HG03460 (cell line): ENCODE results near the gene DKC1.
"Not testable (repeated sequence)": the region's sequence is repeated elsewhere in the genome, so short reads cannot be mapped to it uniquely, and the experiment has no call there.

ENCODE experiments used
- ATAC-seq: cut with Tn5 transposase; IDR thresholded peaks from one replicate; pipeline ENCODE4 v1.9.1; 2021; ENCODE audit not compliant: unreplicated experiment

Gene DKC1

GRCh38 chrX:154785716-154786115 lies 23.1 kb downstream of the DKC1 start:
- ATAC-seq = no peak

- no peak for ATAC-seq
These were observed 28.8 kb downstream of the DKC1 start for GRCh38 chrX:154791467-154791866.

- ATAC-seq = no peak
These were observed 29.3 kb downstream of the DKC1 start for GRCh38 chrX:154791939-154792338.

DNA sequence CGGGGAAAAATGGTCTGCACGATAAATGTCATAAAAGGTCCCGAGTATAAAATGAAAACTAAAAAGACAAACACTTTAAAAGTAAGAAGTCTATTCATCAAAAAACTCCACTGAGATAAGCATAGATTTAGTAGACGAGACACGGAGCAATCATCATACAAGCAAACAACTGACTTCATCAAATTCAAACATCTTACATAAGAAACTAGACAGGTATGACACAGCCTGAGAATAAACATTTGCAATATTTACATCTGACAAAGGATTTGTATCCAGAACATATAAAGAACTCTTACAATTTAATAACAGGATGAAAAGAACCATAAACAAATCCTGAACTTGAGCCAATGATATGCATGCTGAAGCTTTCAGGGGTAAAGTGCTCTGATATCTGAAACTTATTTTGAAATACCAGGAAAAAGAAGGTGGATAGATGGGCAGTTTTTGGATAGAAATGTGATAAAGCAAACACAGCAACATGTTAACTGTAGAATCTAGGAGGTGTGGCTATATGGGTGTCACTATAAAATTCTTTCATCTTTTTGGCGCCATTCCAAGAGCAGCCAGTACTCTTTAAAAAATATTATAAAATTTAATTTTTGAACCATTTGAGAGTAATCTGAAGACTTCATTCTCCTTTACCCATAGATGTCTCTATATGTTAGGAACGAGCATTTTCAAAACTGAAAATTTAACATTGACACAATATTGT lies 30.6 kb downstream of the DKC1 start:
- ATAC-seq = no peak

DNA sequence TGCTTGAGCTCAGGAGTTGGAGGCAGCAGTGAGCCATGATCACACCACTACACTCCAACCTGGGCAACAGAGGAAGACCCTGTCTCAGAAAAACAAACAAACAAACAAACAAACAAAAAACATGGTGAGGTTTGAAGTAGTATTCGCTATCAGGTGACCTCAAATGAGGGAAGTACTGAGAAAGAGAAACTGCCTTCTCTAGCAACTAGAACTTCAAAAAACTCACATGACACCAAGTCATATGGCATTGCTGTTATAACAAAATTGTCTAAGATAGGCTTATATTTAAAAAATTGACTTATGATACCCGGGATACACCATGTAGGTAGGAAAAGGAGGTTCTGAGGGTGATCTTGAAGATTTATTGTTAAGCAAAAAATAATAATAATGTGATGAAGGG lies 32.4 kb downstream of the DKC1 start:
- ATAC-seq = no peak

GRCh38 chrX:154797006-154797405 lies 34.3 kb downstream of the DKC1 start:
- no peak for ATAC-seq

GRCh38 chrX:154799556-154800348 lies 37.1 kb downstream of the DKC1 start:
- ATAC-seq = no peak

DNA sequence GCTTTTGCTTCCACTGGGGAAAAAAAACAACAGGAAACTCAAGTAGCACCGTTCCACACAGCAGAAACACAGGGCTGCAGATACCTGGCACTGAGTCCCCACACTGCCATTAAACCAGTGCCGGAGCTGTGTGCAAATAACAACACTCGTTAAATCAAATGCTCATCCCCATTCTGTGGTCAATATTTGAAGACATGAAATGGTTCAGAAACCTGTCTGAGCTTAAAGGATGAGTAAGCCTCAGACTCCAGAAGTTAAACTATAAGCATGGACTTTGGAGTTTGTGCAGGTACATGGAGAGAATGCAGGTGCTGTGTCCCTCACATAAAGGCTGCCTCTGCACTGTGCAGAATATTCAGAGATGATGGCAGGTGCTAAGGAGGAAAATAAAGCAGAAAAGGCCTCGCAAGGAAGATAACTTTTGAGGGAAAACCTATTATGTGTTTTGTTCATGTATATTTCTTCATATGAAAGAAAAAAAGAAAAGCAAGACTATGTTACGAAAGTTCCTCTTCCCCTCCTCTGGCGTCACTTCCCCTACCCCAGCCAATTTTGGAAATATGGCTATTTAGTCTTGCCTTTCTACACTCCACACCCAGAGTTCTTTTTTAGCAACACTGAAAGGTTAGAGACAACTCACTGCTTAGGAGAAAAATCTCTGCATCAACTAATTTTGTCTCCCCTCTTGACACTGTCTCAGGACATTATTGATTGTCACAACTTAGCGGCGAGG lies 38.0 kb downstream of the DKC1 start:
- no peak for ATAC-seq

DNA sequence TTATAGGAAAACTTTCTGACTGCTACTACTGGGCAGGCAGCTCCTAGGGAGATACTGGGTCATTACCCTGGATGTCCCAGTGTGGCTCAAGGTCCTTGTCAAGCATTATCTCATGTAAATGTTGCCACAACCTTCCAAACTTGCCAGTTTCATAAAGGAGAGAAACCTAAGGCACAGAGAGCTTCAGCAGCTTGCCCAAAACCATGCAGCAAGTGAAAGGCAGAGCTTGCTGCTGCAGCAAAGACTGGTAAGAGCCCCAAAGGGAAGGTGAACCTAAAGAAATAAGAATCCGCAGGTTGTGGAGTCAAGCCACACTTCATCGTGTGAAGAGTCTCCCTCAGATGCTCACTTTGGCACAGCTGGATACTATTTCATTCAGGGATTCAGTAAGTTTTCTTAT lies 40.3 kb downstream of the DKC1 start:
- no peak for ATAC-seq

GRCh38 chrX:154804261-154804956 lies 41.7 kb downstream of the DKC1 start:
- ATAC-seq = peak; percentile 8

- peak; percentile 94 for ATAC-seq
These were observed 42.5 kb downstream of the DKC1 start, which contains the start of gene MPP1 for GRCh38 chrX:154804957-154805695. TSS of gene MPP1 (minus strand) at chrX:154805485. CDS start at chrX:154805373, 112 bp downstream.

- no peak for ATAC-seq
These were observed 43.0 kb downstream of the DKC1 start for GRCh38 chrX:154805696-154806091.

DNA sequence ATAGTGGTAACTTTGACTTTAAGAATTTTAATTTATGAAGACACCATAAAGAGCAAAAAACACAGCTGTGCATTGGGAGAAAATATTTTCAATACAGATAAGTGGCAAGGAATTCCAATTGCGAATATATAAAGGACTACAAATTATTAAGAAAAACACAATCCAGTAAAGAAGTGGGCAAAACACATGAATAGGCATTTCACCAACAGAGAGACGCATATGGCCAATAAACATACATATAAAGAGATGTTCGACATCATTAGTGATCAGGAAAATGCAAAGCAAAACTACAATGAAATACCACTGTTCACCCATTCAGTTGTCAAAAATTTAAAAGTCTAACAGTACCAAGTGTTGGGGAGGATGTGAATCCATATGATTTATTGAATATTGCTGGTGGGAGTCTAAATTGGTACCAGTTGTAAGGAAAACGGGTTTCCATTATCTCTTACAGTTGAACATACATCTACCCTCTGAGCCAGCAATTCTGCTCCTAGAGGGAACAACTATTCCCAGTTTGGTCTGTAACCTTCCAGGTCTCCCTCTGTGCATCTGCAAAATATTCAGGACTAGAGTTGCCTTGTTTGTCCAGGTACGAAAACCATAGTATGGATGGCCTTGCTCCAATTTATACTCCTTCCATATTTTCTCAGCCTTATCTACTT lies 44.3 kb downstream of the DKC1 start:
- ATAC-seq = no peak

DNA sequence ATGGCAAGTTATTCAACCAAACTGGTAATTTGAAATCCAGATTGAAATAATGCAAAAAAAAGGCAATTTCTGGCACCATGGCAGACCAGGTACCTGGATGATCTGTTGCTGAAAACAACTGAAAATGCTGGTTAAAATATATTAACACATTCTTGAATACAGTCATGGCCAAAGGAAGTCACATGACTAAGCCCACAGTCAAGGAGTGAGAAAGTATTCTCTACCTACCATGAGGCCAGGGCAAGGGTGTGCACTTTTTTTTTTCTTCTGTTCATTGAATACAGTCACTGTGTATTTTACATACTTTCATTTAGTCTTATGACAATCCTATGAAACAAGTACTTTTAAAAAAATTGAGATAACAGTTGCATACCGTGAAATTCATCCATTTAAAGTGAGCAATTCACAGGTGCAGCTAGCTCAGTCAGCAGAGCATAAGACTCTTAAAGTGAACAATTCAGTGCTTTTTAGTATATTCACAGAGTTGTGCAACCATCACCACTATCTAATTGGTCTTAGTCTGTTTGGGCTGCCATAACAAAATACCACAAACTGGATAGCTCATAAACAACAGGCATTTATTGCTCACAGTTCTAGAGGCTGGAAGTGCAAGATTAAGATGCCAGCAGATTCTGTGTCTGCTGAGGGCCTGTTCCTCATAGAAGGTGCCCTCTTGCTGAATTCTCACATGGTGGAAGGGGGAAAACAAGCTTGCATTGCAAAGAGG lies 47.4 kb downstream of the DKC1 start:
- ATAC-seq = no peak

- ATAC-seq = no peak
These were observed 49.9 kb downstream of the DKC1 start for GRCh38 chrX:154812341-154813101.

DNA sequence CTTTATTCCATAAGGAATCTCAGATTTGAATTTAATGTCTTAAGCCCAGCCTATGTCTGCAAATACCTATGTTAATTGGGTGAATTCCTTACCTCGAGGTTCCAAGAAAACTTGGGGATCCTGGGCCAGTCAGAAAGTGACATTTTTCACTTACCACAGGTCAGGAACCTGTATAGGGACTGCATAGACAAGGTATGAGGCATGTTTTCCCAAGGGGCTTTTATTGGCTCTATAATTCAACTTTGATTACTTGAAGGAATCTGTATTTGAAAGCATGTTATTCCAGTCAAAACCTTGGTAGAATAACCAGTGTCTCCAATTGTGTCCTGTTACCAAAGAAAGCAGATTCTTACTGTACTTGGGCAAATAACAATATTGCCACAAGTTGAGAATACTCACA lies 51.1 kb downstream of the DKC1 start:
- no peak for ATAC-seq

DNA sequence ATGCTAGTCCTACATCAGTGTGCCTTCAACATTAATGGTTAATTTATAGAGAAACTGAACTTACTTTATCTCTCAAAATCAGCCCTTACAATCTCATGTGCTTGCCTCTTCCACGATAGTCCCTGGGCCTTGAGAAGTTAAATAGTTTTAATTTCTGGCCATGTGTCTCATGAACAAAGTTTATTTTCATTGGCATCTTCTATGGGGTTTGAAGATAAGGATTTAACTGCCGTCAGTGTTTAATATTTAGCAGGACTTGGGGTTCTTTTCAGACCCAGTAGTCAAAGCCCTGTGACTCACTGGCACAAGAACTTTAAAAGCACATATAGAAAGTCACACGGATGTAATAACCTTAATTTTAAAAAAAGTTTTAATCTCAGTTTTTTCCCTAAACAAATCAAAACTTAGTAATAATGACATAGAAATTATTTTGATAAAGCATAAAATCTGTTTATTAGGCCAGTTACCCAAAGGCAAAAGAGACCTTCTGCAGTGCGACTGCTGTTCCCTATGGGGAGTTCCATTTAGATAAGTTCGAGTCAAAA lies 52.7 kb downstream of the DKC1 start:
- ATAC-seq = no peak

- ATAC-seq = not testable (repeated sequence)
These were observed 53.7 kb downstream of the DKC1 start for GRCh38 chrX:154816326-154816898.
